ENCODE measurements around the gene FHOD1. TPM values are rescaled to one million over a fixed set of nuclear protein-coding genes. Genes with fewer than 3 reads are reported as not detected.

FHOD1 gene
- total RNA-seq, 1 donor from 2014 or later: 104 TPM

GRCh38 chr16:67213197-67214019 lies 33.9 kb downstream of the FHOD1 start:
- intact Hi-C loops (cut with micrococcal nuclease): no loop called here

GRCh38 chr16:67212766-67213165 lies 34.5 kb downstream of the FHOD1 start:
- intact Hi-C loops (cut with micrococcal nuclease): no loop called here

DNA sequence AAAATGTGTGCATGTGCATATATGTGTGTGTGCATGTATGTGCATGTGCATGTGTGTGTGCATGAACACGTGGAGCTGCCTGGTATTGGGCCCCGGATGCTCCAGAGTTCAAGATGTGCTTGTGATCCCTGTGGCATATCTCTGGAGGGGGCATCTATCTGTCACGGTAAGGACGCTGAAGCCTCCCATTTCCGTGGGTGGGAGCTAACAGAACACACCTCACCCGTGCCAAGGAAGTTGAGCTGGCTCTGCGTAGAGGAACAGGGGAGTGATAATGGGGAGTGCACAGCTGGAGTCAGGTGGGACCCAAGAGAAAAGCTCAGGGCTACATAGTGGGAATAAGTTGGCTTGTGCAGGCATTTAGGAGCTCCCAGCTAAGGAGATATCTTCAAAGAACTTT lies 35.6 kb downstream of the FHOD1 start:
- intact Hi-C loops (cut with micrococcal nuclease): no loop called here

GRCh38 chr16:67210069-67210937 lies 37.0 kb downstream of the FHOD1 start:
- intact Hi-C loops (cut with micrococcal nuclease): no loop called here

DNA sequence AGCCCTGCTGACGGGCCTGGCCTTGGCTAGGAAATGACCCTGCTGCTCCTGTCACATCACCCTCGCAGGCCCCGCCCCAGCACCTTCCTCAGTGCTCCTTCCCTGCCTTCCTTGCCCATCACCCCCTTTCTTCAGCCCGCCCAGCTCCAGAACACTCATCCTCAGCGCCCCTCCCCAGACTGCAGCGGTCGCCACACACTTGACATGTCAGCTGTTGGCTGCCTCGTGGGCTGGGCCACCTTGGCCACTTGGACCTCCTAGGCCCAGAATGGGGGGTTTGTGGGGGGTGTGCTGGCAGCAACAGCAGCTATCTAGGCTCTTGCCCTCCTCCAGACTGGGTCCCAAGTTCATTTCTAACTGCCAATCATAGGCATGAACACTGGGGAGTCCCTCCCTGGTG lies 37.7 kb downstream of the FHOD1 start:
- intact Hi-C loops (cut with micrococcal nuclease): no loop called here

GRCh38 chr16:67208154-67208896 lies 39.0 kb downstream of the FHOD1 start:
- intact Hi-C loops (cut with micrococcal nuclease): no loop called here

- intact Hi-C loops (cut with micrococcal nuclease): no loop called here
These were observed 39.8 kb downstream of the FHOD1 start for GRCh38 chr16:67207249-67208091.

DNA sequence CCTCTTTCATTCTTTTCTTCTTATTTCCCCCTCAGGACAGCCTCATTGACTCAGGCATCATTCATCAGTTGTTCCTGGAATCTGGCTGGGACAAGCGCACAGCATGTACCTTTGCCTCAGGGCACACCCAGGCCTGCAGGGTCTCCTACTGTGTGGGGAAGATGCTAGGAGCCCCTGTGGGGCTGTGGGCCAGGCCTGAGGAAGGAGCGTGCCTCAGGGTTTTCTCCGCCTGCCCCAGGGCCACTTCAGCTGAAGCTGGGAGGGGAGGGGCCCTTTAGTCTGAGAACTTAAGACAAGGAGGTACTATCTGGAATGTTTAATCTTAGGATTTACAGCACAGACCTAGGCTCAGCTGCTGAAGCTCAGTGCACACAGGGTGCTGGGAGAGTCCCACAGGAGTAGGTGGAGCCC lies 40.4 kb downstream of the FHOD1 start:
- intact Hi-C loops (cut with micrococcal nuclease): loop anchor here (1.0 kb wide), 1 partner anchor 11 kb away; no protein-coding TSS in a partner anchor

DNA sequence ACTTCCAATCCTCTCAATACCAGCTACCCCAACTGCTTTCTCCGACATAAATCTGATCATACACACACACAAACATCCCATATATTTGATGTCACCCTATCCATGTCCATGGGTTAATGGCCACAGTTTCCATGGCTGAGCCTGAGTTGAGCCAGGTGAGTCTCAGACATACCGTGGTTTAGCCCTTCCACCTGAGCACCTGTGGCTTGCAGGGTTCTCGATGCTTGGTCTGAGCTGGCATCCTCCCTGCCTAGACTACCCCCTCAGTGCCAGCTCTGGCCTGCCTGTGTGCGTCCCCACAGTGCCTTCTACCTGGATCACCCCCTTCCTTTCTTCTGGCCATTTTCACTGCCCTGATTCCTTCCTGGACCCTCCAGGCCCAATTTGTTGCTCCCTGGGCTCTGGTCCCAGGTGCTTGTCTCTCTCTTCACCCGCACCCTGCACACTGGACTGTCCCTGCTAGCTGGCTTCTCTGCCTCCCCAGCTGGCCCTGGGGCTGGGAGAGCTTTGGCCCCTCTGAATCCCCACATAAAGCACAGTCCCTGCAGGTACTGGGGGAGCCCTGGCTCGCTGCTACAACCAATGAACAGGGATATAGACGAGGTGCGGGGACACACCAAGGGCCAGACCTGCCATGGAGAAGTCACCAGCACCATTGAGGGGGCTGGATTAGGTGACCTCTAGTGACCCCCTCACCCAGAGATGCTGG lies 41.0 kb downstream of the FHOD1 start:
- intact Hi-C loops (cut with micrococcal nuclease): loop anchor here (1.0 kb wide), 1 partner anchor 12 kb away; no protein-coding TSS in a partner anchor

DNA sequence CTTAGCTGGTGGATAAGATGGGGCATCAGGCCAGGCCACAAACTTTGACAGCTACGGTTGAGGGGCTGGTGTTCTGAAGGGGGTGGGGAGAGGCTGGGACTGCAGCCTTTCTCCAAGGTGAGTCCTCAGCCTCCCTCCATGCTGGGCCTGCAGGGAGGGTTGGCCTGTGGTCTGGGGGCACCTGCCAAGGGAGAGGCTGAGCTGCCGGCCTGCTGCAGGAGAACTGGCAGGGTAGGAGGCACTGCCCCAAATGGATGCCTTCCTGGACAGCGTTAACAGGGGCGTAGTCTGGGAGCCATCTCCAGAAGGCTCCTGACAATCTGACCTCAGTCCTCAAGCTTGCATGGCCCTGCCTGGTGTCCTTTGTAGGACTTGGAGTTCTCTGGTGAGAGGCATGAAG lies 43.2 kb downstream of the FHOD1 start:
- intact Hi-C loops (cut with micrococcal nuclease): no loop called here

- intact Hi-C loops (cut with micrococcal nuclease): no loop called here
These were observed 44.3 kb downstream of the FHOD1 start for GRCh38 chr16:67202956-67203493.

DNA sequence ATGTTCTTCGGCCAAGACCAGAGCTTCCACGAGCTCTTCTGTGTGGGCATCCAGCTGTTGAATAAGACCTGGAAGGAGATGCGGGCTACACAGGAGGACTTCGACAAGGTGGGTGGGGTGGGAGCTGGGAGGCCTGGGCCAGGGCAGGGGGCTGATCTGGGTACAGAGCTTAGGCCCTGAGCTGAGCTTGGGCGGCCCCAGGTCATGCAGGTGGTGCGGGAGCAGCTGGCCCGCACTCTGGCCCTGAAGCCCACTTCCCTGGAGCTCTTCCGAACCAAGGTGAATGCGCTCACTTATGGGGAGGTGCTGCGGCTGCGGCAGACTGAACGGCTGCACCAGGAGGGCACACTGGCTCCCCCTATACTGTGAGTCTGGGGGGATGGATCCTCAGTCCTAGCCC lies 44.9 kb downstream of the FHOD1 start:
- intact Hi-C loops (cut with micrococcal nuclease): no loop called here

- intact Hi-C loops (cut with micrococcal nuclease): no loop called here
These were observed 45.6 kb downstream of the FHOD1 start for GRCh38 chr16:67201411-67202345.

GRCh38 chr16:67200491-67200890 lies 46.8 kb downstream of the FHOD1 start:
- intact Hi-C loops (cut with micrococcal nuclease): no loop called here

DNA sequence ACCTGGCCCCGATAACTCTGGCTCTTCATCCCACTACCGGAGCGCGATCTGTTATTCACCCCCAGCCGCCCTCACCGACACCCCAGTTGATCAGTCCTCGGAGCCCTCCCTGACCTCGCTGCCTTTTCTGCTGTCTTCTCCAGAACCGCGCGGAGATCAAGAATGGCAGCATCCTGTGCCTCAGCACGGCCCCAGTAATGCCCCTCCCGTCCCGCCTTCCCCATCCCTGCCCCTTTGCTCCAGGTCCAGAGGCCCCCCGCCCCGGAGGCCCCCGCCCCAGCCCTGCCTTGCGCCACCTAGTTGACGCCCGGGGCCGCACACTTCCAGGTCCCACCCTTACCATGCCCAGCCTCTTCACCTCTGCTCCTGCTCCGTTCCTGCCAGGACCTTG lies 47.5 kb downstream of the FHOD1 start:
- intact Hi-C loops (cut with micrococcal nuclease): no loop called here

DNA sequence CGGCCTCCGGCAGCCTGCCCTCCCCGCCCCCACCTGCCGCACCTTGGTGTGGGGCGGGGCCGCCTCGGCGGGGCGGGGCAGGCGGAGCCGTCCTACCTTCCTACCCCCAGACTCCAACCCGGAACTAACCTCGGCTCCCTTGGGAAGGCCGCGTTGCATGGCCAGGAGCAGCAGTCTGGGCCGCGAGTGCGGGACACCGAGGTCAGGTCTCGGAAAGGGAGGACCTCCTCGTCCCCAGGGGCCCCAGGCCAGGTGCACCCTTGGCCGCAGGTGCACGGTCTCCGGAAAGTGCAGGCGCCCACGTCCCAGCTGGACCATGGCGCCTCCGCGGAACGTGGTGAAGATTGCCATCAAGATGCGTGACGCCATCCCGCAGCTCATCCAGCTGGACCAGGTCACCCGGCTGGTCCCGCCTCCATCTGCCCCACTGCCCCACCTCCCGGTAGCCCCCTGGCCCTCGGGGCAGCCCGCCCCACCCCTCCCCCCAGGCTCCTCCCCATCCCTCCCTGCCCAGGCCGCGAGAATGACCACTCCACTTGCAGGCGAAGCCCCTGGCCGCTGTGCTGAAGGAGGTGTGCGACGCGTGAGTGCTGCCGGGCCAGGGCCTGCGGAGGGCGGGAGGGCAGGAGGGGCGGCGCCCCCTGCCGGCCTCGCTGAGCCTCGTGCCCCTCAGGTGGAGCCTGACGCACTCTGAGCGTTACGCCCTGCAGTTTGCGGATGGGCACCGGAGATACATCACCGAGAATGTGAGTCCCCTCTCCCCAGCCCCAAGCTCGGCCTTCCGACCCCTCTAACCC lies 48.1 kb downstream of the FHOD1 start, which contains the start of gene ELMO3:
Gene ELMO3, plus strand, starts transcription at position 121 of the 797 bp plus-strand sequence. Its CDS starts 196 bp downstream, at position 317.
- intact Hi-C loops (cut with micrococcal nuclease): no loop called here

DNA sequence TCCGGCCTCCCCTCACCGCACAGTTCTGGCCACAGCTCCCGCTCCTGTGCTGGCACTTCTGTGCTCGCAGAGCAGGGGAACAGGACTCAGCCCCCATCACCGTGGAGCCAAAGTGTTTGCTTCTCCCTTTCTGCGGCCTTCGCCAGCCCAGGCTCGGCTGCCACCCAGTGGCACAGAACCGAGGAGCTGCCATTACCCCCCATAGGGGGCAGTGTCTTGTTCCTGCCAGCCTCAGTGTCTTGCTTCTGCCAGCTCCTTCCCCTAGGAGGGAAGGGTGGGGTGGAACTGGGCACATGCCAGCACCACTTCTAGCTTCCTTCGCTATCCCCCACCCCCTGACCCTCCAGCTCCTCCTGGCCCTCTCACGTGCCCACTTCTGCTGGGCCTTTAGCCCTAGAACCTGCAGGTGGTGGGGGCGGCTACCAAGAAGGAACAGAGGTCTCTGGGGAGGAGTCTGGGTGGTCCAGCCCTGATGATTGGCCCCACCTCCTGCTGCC lies 49.0 kb downstream of the FHOD1 start:
- intact Hi-C loops (cut with micrococcal nuclease): no loop called here
